Memory B cell (primary cell): ENCODE measurements around the gene TPBG.

ENCODE experiments used
- ATAC-seq: fragments of 150-1000 bp; cut with Tn5 transposase; 2 replicates; pipeline ENCODE4 v1.10.0; 2021; ENCODE audit warnings: low read depth, mild to moderate bottlenecking, moderate library complexity
- DNase-seq, 2 donors: peaks; one replicate each; pipeline ENCODE4 v3.0.0; 2022; ENCODE audit warnings: low spot score in 2 of 2
- H3K27ac Mint-ChIP-seq: one replicate; pipeline ENCODE4 v1.8.0; 2022; ENCODE audit warnings: mild to moderate bottlenecking, moderate library complexity, mixed read lengths
- H3K27me3 Mint-ChIP-seq: one replicate; pipeline ENCODE4 v1.8.0; 2022; ENCODE audit warnings: mixed read lengths
- H3K36me3 Mint-ChIP-seq: one replicate; pipeline ENCODE4 v1.8.0; 2022; ENCODE audit warnings: mild to moderate bottlenecking, mixed read lengths
- H3K4me1 Mint-ChIP-seq: one replicate; pipeline ENCODE4 v1.8.0; 2022; ENCODE audit warnings: mixed read lengths
- H3K4me3 Mint-ChIP-seq: one replicate; pipeline ENCODE4 v1.8.0; 2022; ENCODE audit warnings: mild to moderate bottlenecking, moderate library complexity, mixed read lengths
- H3K9me3 Mint-ChIP-seq: one replicate; pipeline ENCODE4 v1.8.0; 2022; ENCODE audit warnings: mixed read lengths

TPBG gene, protein sequence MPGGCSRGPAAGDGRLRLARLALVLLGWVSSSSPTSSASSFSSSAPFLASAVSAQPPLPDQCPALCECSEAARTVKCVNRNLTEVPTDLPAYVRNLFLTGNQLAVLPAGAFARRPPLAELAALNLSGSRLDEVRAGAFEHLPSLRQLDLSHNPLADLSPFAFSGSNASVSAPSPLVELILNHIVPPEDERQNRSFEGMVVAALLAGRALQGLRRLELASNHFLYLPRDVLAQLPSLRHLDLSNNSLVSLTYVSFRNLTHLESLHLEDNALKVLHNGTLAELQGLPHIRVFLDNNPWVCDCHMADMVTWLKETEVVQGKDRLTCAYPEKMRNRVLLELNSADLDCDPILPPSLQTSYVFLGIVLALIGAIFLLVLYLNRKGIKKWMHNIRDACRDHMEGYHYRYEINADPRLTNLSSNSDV

GRCh38 chr6:82363428-82364086, at the start of gene TPBG:
TSS of gene TPBG (plus strand) at chr6:82363817. CDS start at chr6:82364962, 1,145 bp downstream.
- H3K4me1 Mint-ChIP-seq, result peaks cover 7% of the 10 kb centered on the region
- peak within 1 kb of the TSS; percentile 80 for H3K4me3 Mint-ChIP-seq
- H3K36me3 Mint-ChIP-seq, result peaks cover 1% of the 10 kb centered on the region
- peaks cover 40% of the 10 kb centered on the region for H3K27me3 Mint-ChIP-seq
- peaks cover 1% of the 10 kb centered on the region for H3K9me3 Mint-ChIP-seq
- DNase-seq, result no peak
- ATAC-seq, result no peak
- H3K27ac Mint-ChIP-seq, result no peak within 1 kb of the TSS

DNA sequence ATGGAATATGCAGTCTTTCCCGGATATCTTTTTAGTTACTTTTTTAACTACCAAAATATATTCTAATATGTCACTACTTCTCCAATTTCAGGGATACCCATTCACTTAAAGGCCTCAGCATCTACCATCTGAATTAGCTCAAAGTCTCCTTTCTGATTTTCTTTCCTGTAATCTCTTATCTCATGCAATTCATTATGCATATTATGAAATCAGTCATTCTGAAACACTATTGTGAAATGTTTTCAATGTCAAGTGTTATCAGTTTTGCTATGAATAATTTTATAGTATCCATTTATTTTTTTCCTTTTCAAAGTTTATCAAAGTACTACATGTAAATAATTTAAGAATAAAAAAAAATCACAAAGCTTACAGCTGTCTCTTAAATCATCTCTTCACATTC, 41.2 kb upstream of the TPBG start:
- no peaks in the 10 kb centered on the region for H3K36me3 Mint-ChIP-seq
- DNase-seq (no peak), ATAC-seq (no peak)
- no peaks in the 10 kb centered on the region for H3K4me1 Mint-ChIP-seq
- no peaks in the 10 kb centered on the region for H3K27me3 Mint-ChIP-seq
- H3K27ac Mint-ChIP-seq, result no peak overlapping the region
- no peaks in the 10 kb centered on the region for H3K9me3 Mint-ChIP-seq
- no peak overlapping the region for H3K4me3 Mint-ChIP-seq

DNA sequence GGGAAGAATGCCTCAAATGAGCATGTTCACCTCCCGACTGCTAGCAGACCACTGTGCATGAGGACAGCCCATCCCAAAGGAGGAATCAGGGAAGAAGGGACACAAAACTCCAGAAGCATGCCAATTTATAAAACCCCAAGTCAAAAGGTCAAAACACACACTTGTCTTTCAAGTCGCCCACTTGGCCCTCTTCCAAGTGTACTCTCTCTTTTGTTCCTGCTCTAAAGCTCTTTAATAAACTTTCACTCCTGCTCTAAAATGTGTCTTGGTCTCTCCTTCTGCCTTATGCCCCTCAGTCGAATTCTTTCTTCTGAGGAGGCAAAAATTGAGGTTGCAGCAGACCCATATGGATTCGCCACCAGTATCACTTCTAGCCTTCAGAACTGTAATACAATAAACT, 33.9 kb upstream of the TPBG start:
- no peak overlapping the region for H3K4me3 Mint-ChIP-seq
- H3K9me3 Mint-ChIP-seq, result peaks cover 3% of the 10 kb centered on the region
- H3K36me3 Mint-ChIP-seq, result no peaks in the 10 kb centered on the region
- no peak for DNase-seq
- H3K27ac Mint-ChIP-seq, result no peak overlapping the region
- peaks cover 6% of the 10 kb centered on the region for H3K27me3 Mint-ChIP-seq
- no peaks in the 10 kb centered on the region for H3K4me1 Mint-ChIP-seq
- ATAC-seq, result no peak

- Mint-ChIP-seq H3K27ac (no peak overlapping the region), H3K4me3 (no peak overlapping the region), H3K36me3 (no peaks in the 10 kb centered on the region), H3K9me3 (peaks cover 3% of the 10 kb centered on the region), H3K27me3 (peaks cover 7% of the 10 kb centered on the region), H3K4me1 (no peaks in the 10 kb centered on the region)
- ATAC-seq (no peak), DNase-seq (no peak)
These were observed 33.3 kb upstream of the TPBG start for GRCh38 chr6:82330171-82330804.

- H3K27ac Mint-ChIP-seq, result no peak overlapping the region
- peaks cover 9% of the 10 kb centered on the region for H3K27me3 Mint-ChIP-seq
- H3K36me3 Mint-ChIP-seq, result no peaks in the 10 kb centered on the region
- ATAC-seq (no peak), DNase-seq (no peak)
- H3K4me3 Mint-ChIP-seq, result no peak overlapping the region
- no peaks in the 10 kb centered on the region for H3K4me1 Mint-ChIP-seq
- peaks cover 3% of the 10 kb centered on the region for H3K9me3 Mint-ChIP-seq
These were observed 32.4 kb upstream of the TPBG start for GRCh38 chr6:82331031-82331773.

DNA sequence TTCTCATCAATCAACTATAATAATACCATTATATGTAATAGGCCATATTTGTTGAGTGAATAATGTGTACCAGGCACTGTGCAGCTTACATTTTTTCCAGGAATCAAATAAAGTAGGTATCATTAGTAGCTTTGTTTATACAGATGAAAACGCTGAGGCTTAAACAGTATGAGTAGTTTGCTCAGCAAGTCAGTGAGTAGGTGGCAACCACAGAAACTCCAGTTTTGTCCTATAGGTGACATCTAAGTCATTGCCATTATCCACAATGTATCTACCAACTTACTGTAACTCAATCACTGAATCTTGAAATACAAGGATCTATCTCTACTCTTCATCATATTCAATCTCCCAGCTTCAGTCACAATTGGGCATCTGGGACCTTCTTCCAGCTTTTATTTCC, 29.8 kb upstream of the TPBG start:
- Mint-ChIP-seq H3K4me1 (no peaks in the 10 kb centered on the region), H3K4me3 (no peak overlapping the region), H3K9me3 (peaks cover 3% of the 10 kb centered on the region), H3K36me3 (no peaks in the 10 kb centered on the region), H3K27me3 (peaks cover 9% of the 10 kb centered on the region), H3K27ac (no peak overlapping the region)
- DNase-seq (no peak), ATAC-seq (no peak)

DNA sequence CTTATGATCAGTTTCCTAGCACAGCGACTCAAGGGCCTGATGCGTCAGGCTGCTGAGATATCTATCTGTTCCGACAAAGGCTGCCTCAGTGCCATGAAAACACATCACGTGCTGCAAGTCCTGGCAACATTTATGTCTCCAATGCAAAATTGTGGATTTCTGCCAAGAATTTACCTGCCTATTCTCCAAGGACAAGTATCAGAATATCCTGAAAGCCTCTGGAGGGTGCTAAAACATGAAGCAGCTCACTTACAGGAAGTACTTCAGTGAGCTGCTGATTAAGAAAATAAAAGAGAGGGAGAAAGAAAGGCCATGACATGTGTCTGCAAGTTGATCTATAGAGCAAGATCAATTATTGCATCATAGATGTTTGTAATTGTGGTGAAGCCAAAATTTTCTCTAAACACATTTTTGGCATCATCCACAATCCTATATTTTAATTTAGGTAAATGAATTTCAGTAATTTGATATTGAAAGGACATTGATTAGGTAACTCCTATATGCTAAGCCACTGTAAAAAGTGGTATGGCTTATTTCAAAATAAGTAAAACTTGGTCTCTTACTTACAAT, 25.8 kb upstream of the TPBG start:
- H3K9me3 Mint-ChIP-seq, result peaks cover 12% of the 10 kb centered on the region
- H3K27ac Mint-ChIP-seq, result no peak overlapping the region
- H3K27me3 Mint-ChIP-seq, result peaks cover 4% of the 10 kb centered on the region
- H3K4me3 Mint-ChIP-seq, result no peak overlapping the region
- no peaks in the 10 kb centered on the region for H3K4me1 Mint-ChIP-seq
- H3K36me3 Mint-ChIP-seq, result no peaks in the 10 kb centered on the region
- no peak for ATAC-seq
- DNase-seq, result no peak

GRCh38 chr6:82348130-82348529, 15.5 kb upstream of the TPBG start:
- no peak overlapping the region for H3K27ac Mint-ChIP-seq
- H3K4me3 Mint-ChIP-seq, result no peak overlapping the region
- no peaks in the 10 kb centered on the region for H3K36me3 Mint-ChIP-seq
- H3K4me1 Mint-ChIP-seq, result no peaks in the 10 kb centered on the region
- DNase-seq, result no peak
- no peak for ATAC-seq
- no peaks in the 10 kb centered on the region for H3K27me3 Mint-ChIP-seq
- peaks cover 5% of the 10 kb centered on the region for H3K9me3 Mint-ChIP-seq

DNA sequence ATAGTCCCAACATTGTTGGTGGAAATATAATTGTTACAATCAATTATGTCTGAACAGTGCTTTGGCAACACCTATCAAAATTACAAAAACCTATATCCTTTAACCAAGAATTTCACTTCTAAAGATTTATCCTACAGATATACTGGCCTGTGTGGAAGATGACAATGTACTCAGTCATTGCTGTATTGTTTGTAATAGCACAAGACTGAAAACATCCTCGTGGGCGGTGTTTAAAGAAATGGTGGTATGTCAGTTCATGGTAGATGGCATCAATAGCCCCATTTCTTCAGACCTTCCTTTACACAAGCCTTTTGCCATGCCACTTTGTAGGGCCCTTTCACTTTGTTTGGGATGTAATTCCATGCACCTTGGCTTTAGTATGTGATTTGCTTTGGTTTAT, 9.8 kb upstream of the TPBG start:
- Mint-ChIP-seq H3K9me3 (no peaks in the 10 kb centered on the region), H3K4me1 (no peaks in the 10 kb centered on the region), H3K4me3 (no peak overlapping the region), H3K27me3 (no peaks in the 10 kb centered on the region), H3K36me3 (no peaks in the 10 kb centered on the region), H3K27ac (no peak overlapping the region)
- ATAC-seq (no peak), DNase-seq (no peak)

DNA sequence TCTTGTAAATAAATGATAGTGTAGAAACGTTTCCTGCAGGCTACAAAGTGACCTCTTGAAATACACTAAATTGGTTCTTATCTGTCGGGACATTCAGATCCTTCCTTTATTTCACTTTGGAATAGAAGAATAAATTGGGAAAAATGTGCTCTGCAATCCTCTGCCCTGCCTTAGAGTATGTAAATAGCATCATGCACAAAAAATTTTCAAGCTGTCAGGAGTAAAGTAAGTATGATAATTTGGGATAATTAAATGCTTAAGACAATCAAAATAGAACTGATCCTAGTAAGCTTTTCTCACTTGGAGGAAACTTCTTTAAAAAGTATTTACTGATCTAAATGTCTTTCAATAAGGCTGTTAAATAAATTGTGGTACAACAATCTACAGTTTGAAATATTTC, 3.1 kb upstream of the TPBG start:
- H3K27ac Mint-ChIP-seq, result no peak overlapping the region
- ATAC-seq, result no peak
- H3K4me1 Mint-ChIP-seq, result peaks cover 6% of the 10 kb centered on the region
- no peak for DNase-seq
- peaks cover 33% of the 10 kb centered on the region for H3K27me3 Mint-ChIP-seq
- H3K36me3 Mint-ChIP-seq, result peaks cover 1% of the 10 kb centered on the region
- H3K9me3 Mint-ChIP-seq, result peaks cover 1% of the 10 kb centered on the region
- H3K4me3 Mint-ChIP-seq, result no peak overlapping the region

- H3K4me1 Mint-ChIP-seq, result peaks cover 7% of the 10 kb centered on the region
- ATAC-seq (no peak), DNase-seq (no peak)
- no peak overlapping the region for H3K27ac Mint-ChIP-seq
- H3K27me3 Mint-ChIP-seq, result peaks cover 40% of the 10 kb centered on the region
- H3K9me3 Mint-ChIP-seq, result peaks cover 1% of the 10 kb centered on the region
- peaks cover 1% of the 10 kb centered on the region for H3K36me3 Mint-ChIP-seq
- H3K4me3 Mint-ChIP-seq, result no peak overlapping the region
These were observed 2.0 kb upstream of the TPBG start for GRCh38 chr6:82361631-82362030.

- Mint-ChIP-seq H3K27ac (no peak overlapping the region), H3K4me3 (no peak overlapping the region), H3K4me1 (peaks cover 7% of the 10 kb centered on the region), H3K9me3 (peaks cover 1% of the 10 kb centered on the region), H3K27me3 (peaks cover 40% of the 10 kb centered on the region), H3K36me3 (peaks cover 1% of the 10 kb centered on the region)
- no peak for DNase-seq
- no peak for ATAC-seq
These were observed 1.5 kb upstream of the TPBG start for GRCh38 chr6:82362144-82362543.

- Mint-ChIP-seq H3K36me3 (peaks cover 1% of the 10 kb centered on the region), H3K9me3 (peaks cover 1% of the 10 kb centered on the region), H3K4me3 (peak overlapping the region; percentile 80), H3K4me1 (peaks cover 7% of the 10 kb centered on the region), H3K27me3 (peaks cover 40% of the 10 kb centered on the region), H3K27ac (no peak overlapping the region)
- DNase-seq (no peak), ATAC-seq (no peak)
These were observed 664 bp upstream of the TPBG start for GRCh38 chr6:82362878-82363427.
